Amygdala (tissue), 56 donors: ENCODE data around the gene GKN1.
"Not testable (repeated sequence)": the region's sequence is repeated elsewhere in the genome, so short reads cannot be mapped to it uniquely, and the experiment has no call there.

Experiments used
- DNase-seq, 56 donors: peaks; one replicate each; lab custom pipeline; 2025; lab: John Stamatoyannopoulos, UW

GKN1 gene

GRCh38 chr2:68955432-68955831, 19.0 kb upstream of the GKN1 start:
- DNase-seq, result not testable (repeated sequence)

GRCh38 chr2:68959001-68959400, 15.4 kb upstream of the GKN1 start:
- no peak for DNase-seq

GRCh38 chr2:68961380-68961779, 13.1 kb upstream of the GKN1 start:
- DNase-seq, result no peak

GRCh38 chr2:68964282-68964681, 10.2 kb upstream of the GKN1 start:
- no peak for DNase-seq

GRCh38 chr2:68968221-68968620, 6.2 kb upstream of the GKN1 start:
- no peak for DNase-seq

- no peak for DNase-seq
Measured at GRCh38 chr2:68969736-68970490, 4.5 kb upstream of the GKN1 start.

GRCh38 chr2:68970566-68971265, 3.7 kb upstream of the GKN1 start:
- no peak for DNase-seq

GRCh38 chr2:68971591-68972231, 2.7 kb upstream of the GKN1 start:
- DNase-seq, result no peak

- no peak for DNase-seq
Measured at GRCh38 chr2:68974946-68975665, 670 bp downstream of the GKN1 start.

- no peak for DNase-seq
Measured at GRCh38 chr2:68975844-68976243, 1.4 kb downstream of the GKN1 start.

GRCh38 chr2:68977453-68977852, 3.0 kb downstream of the GKN1 start:
- no peak for DNase-seq

- no peak for DNase-seq
Measured at GRCh38 chr2:68978098-68978497, 3.7 kb downstream of the GKN1 start.

GRCh38 chr2:68980956-68981355, 6.5 kb downstream of the GKN1 start:
- DNase-seq, result no peak

GRCh38 chr2:68987021-68987503, 12.6 kb downstream of the GKN1 start:
- DNase-seq, result peak in 3 of 56 donors; percentile 5 to 12 (median 7)

GRCh38 chr2:68989035-68989434, 14.6 kb downstream of the GKN1 start:
- no peak for DNase-seq

GRCh38 chr2:68992341-68992740, 17.9 kb downstream of the GKN1 start:
- DNase-seq, result no peak

- peak in 1 of 56 donors; percentile 15 for DNase-seq
Measured at GRCh38 chr2:68992933-68993332, 18.5 kb downstream of the GKN1 start.

- DNase-seq, result no peak
Measured at GRCh38 chr2:68993660-68994059, 19.2 kb downstream of the GKN1 start.

- no peak for DNase-seq
Measured at GRCh38 chr2:68994864-68995263, 20.4 kb downstream of the GKN1 start.

- DNase-seq, result no peak
Measured at GRCh38 chr2:68995916-68996315, 21.5 kb downstream of the GKN1 start.

GRCh38 chr2:68997401-68997800, 23.0 kb downstream of the GKN1 start:
- DNase-seq, result no peak
